Caco-2 (cell line): Measurements from ENCODE around the gene HBZ. TPM values are rescaled to one million over a fixed set of nuclear protein-coding genes. Genes with fewer than 3 reads are reported as not detected.
"Not testable (repeated sequence)": the region's sequence is repeated elsewhere in the genome, so short reads cannot be mapped to it uniquely, and the experiment has no call there.

Source experiments
- BruUV-seq: library from RNA; stranded (reverse); fragments of 400-500 nt; replicated peaks from 2 replicates; lab custom pipeline; 2021; lab: Mats Ljungman, UMichigan
- CTCF ChIA-PET: fragments of 300-600 bp; sonication (Branson Sonifier 250); formaldehyde crosslinking; loops from one replicate; lab custom pipeline; 2022; ENCODE audit warnings: antibody characterized with exemption; lab: Charles Lee
- POLR2A ChIA-PET: fragments of 300-600 bp; sonication (Branson Sonifier 250); formaldehyde crosslinking; loops from one replicate; lab custom pipeline; 2022; ENCODE audit warnings: antibody characterized with exemption; lab: Charles Lee
- DNase-seq, 2 experiments: peaks; one replicate each; pipeline versions ENCODE4 v3.0.0 to v3.0.0-alpha.2; 2020 to 2022
- H3K27me3 ChIP-seq: replicated peaks from 2 replicates; pipeline ENCODE4 v1.6.0; 2011; ENCODE audit warnings: low read length; ENCODE audit not compliant: control insufficient read depth, insufficient read depth
- H3K36me3 ChIP-seq: 2 replicates; pipeline ENCODE4 v1.5.1; 2011; ENCODE audit warnings: low read length; ENCODE audit not compliant: control insufficient read depth, insufficient read depth
- H3K4me1 ChIP-seq: fragments of 250-450 bp; sonication (Bioruptor Pico); 2 replicates; pipeline ENCODE4 v1.5.1; 2020; ENCODE audit warnings: mild to moderate bottlenecking
- H3K4me3 ChIP-seq: 2 replicates; pipeline ENCODE4 v1.5.1; 2011; ENCODE audit warnings: low read depth, mild to moderate bottlenecking, control low read depth, low read length
- H3K9me3 ChIP-seq: fragments of 250-450 bp; sonication (Bioruptor Pico); 2 replicates; pipeline ENCODE4 v1.5.1; 2020; ENCODE audit warnings: mild to moderate bottlenecking, moderate library complexity
- H3K27ac Mint-ChIP-seq: one replicate; pipeline ENCODE4 v1.8.0; 2022; ENCODE audit warnings: mixed read lengths; ENCODE audit not compliant: unreplicated experiment
- H3K27me3 Mint-ChIP-seq: one replicate; pipeline ENCODE4 v1.8.0; 2022; ENCODE audit warnings: mixed read lengths; ENCODE audit not compliant: insufficient read depth, unreplicated experiment
- H3K36me3 Mint-ChIP-seq: one replicate; pipeline ENCODE4 v1.8.0; 2022; ENCODE audit warnings: mild to moderate bottlenecking, mixed read lengths; ENCODE audit not compliant: insufficient read depth, unreplicated experiment
- H3K4me1 Mint-ChIP-seq: one replicate; pipeline ENCODE4 v1.8.0; 2022; ENCODE audit warnings: low read depth, mixed read lengths; ENCODE audit not compliant: unreplicated experiment
- H3K4me3 Mint-ChIP-seq: one replicate; pipeline ENCODE4 v1.8.0; 2022; ENCODE audit warnings: mild to moderate bottlenecking, moderate library complexity, mixed read lengths; ENCODE audit not compliant: unreplicated experiment
- H3K9me3 Mint-ChIP-seq: one replicate; pipeline ENCODE4 v1.8.0; 2022; ENCODE audit warnings: mixed read lengths; ENCODE audit not compliant: unreplicated experiment
- intact Hi-C: fragments of 100-400 bp; cut with micrococcal nuclease; formaldehyde crosslinking; loops from one replicate; pipeline ENCODE4 v1.10.0; 2022; ENCODE audit not compliant: unreplicated experiment
- total RNA-seq: library from RNA; stranded (reverse); gene quantifications from 2 replicates; pipeline ENCODE4 v1.2.3, GENCODE V29; 2022
- TF ChIP-seq, protein P1 (sequence below), 2 experiments: fragments of 200-600 bp in 1 of 2; IDR thresholded peaks; 1 replicate in 1 of 2; 2 replicates in 1 of 2; pipeline versions ENCODE4 v1.5.1 to v1.8.0; 2011 to 2022; ENCODE audit warnings: antibody characterized with exemption in 1 of 2, control low read depth in 1 of 2, inconsistent platforms in 1 of 2, low read depth in 1 of 2, low read length in 1 of 2, mild to moderate bottlenecking in 1 of 2, moderate library complexity in 1 of 2; ENCODE audit not compliant: insufficient read depth in 1 of 2, severe bottlenecking in 1 of 2, unreplicated experiment in 1 of 2

Gene HBZ
- total RNA-seq, 1 experiment from 2014 or later = not detected

DNA sequence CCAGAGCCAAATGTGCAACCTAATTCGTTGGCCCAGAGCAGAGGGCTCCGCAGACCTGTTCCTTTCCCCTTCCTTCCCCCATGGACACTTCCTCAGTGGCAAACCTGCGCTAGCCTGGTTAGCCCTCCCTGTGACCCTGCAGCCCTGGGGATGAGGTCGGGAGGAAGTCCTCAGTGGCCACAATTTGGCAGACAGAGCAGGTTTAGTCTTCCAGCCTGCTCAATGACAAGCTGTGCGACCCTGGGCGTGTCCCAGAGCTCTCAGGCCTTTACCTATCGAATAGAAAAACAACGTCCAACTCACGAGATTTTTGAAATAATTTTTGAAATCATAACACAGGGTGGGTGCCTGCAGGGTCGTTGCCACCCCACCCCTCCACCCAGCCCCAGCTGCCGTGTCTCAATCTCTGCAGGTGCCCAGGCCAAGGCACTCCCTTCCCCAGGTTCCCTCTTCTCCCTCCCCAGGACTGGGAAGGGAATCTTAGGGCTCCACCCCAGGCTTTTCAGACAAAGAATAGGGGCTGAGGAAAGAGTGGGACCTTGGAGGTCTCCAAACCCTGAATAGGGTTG lies 14.8 kb downstream of the HBZ start:
- Mint-ChIP-seq H3K36me3 (no peaks in the 10 kb centered on the region), H3K27me3 (peaks cover 12% of the 10 kb centered on the region), H3K9me3 (no peaks in the 10 kb centered on the region), H3K4me3 (no peak overlapping the region), H3K27ac (no peak overlapping the region), H3K4me1 (no peaks in the 10 kb centered on the region)
- intact Hi-C loops = no loop called here
- ChIA-PET CTCF (no interaction called here), POLR2A (no interaction called here)
- Histone ChIP-seq H3K9me3 (no peaks in the 10 kb centered on the region), H3K36me3 (no peaks in the 10 kb centered on the region), H3K4me3 (no peak overlapping the region), H3K27me3 (no peaks in the 10 kb centered on the region), H3K4me1 (no peaks in the 10 kb centered on the region)
- TF ChIP-seq, protein P1, sequence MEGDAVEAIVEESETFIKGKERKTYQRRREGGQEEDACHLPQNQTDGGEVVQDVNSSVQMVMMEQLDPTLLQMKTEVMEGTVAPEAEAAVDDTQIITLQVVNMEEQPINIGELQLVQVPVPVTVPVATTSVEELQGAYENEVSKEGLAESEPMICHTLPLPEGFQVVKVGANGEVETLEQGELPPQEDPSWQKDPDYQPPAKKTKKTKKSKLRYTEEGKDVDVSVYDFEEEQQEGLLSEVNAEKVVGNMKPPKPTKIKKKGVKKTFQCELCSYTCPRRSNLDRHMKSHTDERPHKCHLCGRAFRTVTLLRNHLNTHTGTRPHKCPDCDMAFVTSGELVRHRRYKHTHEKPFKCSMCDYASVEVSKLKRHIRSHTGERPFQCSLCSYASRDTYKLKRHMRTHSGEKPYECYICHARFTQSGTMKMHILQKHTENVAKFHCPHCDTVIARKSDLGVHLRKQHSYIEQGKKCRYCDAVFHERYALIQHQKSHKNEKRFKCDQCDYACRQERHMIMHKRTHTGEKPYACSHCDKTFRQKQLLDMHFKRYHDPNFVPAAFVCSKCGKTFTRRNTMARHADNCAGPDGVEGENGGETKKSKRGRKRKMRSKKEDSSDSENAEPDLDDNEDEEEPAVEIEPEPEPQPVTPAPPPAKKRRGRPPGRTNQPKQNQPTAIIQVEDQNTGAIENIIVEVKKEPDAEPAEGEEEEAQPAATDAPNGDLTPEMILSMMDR (IDR thresholded peaks at IDR 0.05; ENCODE audit: insufficient read depth in 1 of 2, low read depth in 1 of 2, low read length in 1 of 2, severe bottlenecking in 1 of 2, unreplicated experiment in 1 of 2) = no peak
- no peak for DNase-seq
- no TSS peak for BruUV-seq

DNA sequence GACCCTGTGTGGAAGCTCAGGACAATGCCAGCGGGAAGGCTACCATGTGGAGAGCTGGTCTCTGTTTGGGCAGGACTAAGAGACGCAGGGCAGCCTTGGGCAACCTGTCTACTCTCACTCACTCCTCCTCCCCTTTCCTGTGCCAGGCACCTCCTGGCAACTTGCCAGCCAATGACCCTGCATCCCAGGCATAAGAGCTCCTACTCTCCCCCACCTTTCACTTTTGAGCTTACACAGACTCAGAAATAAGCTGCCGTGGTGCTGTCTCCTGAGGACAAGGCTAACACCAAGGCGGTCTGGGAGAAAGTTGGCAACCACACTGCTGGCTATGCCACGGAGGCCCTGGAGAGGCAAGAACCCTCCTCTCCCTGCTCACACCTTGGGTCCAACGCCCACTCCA lies 16.0 kb downstream of the HBZ start:
- POLR2A ChIA-PET = no interaction called here
- no peaks in the 10 kb centered on the region for H3K36me3 Mint-ChIP-seq

DNA sequence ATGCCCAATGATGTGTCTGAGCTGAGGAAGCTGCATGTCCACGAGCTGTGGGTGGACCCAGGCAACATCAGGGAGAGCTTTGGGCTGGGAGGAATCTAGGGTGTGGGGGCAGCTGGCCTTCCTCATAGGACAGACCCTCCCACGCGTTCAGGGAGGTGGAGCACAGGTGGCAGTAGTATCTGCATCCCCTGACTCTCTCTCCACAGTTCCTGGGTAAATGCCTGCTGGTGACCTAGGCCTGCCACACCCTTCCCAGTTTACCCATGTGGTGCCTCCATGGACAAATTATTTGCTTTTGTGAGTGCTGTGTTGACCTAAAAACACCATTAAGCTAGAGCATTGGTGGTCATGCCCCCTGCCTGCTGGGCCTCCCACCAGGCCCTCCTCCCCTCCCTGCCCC lies 16.6 kb downstream of the HBZ start:
- H3K4me1 ChIP-seq = no peaks in the 10 kb centered on the region
- H3K4me1 Mint-ChIP-seq = no peaks in the 10 kb centered on the region
- H3K36me3 ChIP-seq = no peaks in the 10 kb centered on the region
- CTCF ChIA-PET = no interaction called here
- H3K27me3 Mint-ChIP-seq = peaks cover 12% of the 10 kb centered on the region
- no TSS peak for BruUV-seq
- DNase-seq = no peak
- no peak overlapping the region for H3K4me3 ChIP-seq
- intact Hi-C loops = no loop called here
- H3K27me3 ChIP-seq = no peaks in the 10 kb centered on the region
- H3K4me3 Mint-ChIP-seq = no peak overlapping the region
- H3K27ac Mint-ChIP-seq = no peak overlapping the region
- no peaks in the 10 kb centered on the region for H3K36me3 Mint-ChIP-seq
- POLR2A ChIA-PET = no interaction called here
- no peaks in the 10 kb centered on the region for H3K9me3 Mint-ChIP-seq
- H3K9me3 ChIP-seq = no peaks in the 10 kb centered on the region
- TF ChIP-seq, protein P1 (IDR thresholded peaks at IDR 0.05; ENCODE audit: insufficient read depth in 1 of 2, low read depth in 1 of 2, low read length in 1 of 2, severe bottlenecking in 1 of 2, unreplicated experiment in 1 of 2) = no peak

More for the DNA sequence above, 16.0 kb downstream of the HBZ start:
- Histone ChIP-seq H3K4me3 (no peak overlapping the region), H3K4me1 (no peaks in the 10 kb centered on the region), H3K27me3 (no peaks in the 10 kb centered on the region), H3K36me3 (no peaks in the 10 kb centered on the region), H3K9me3 (no peaks in the 10 kb centered on the region)
- no peaks in the 10 kb centered on the region for H3K4me1 Mint-ChIP-seq
- H3K27ac Mint-ChIP-seq = no peak overlapping the region
- no peak overlapping the region for H3K4me3 Mint-ChIP-seq
- CTCF ChIA-PET = no interaction called here
- intact Hi-C loops = no loop called here
- H3K9me3 Mint-ChIP-seq = no peaks in the 10 kb centered on the region
- no TSS peak for BruUV-seq
- H3K27me3 Mint-ChIP-seq = peaks cover 12% of the 10 kb centered on the region
- no peak for DNase-seq
- TF ChIP-seq, protein P1 (IDR thresholded peaks at IDR 0.05; ENCODE audit: insufficient read depth in 1 of 2, low read depth in 1 of 2, low read length in 1 of 2, severe bottlenecking in 1 of 2, unreplicated experiment in 1 of 2) = no peak

DNA sequence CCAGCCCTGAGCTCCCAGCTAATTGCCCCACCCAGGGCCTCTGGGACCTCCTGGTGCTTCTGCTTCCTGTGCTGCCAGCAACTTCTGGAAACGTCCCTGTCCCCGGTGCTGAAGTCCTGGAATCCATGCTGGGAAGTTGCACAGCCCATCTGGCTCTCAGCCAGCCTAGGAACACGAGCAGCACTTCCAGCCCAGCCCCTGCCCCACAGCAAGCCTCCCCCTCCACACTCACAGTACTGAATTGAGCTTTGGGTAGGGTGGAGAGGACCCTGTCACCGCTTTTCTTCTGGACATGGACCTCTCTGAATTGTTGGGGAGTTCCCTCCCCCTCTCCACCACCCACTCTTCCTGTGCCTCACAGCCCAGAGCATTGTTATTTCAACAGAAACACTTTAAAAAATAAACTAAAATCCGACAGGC lies 17.7 kb downstream of the HBZ start:
- H3K36me3 Mint-ChIP-seq, intact Hi-C loops, H3K4me1 Mint-ChIP-seq, H3K9me3 Mint-ChIP-seq, H3K36me3 ChIP-seq, BruUV-seq, CTCF ChIA-PET, H3K4me3 Mint-ChIP-seq, H3K27me3 ChIP-seq, H3K9me3 ChIP-seq, DNase-seq, H3K4me1 ChIP-seq, H3K4me3 ChIP-seq, POLR2A ChIA-PET, H3K27ac Mint-ChIP-seq: not testable (repeated sequence)
- H3K27me3 Mint-ChIP-seq = peaks cover 17% of the 10 kb centered on the region
